Activated CD8-positive, alpha-beta T cell treated with anti-CD3 and anti-CD28 coated beads, Interleukin-2, amount 10 ng/mL, durations not matched to agents 7 days and 5 days (primary cell): ENCODE results near the gene SEMA5A. TPM values are rescaled to one million over a fixed set of nuclear protein-coding genes. Genes with fewer than 3 reads are reported as not detected.

Source experiments
- ATAC-seq: fragments of 150-1000 bp; cut with Tn5 transposase; one replicate; pipeline ENCODE4 v1.10.0; 2021; ENCODE audit warnings: moderate library complexity
- CTCF ChIA-PET: fragments of 350-600 bp; sonication (Branson Sonifier 250); formaldehyde crosslinking; loops from one replicate; lab custom pipeline; 2021; ENCODE audit warnings: antibody characterized with exemption; lab: Charles Lee
- POLR2A ChIA-PET: fragments of 350-600 bp; sonication (Branson Sonifier 250); formaldehyde crosslinking; loops from one replicate; lab custom pipeline; 2021; ENCODE audit warnings: antibody characterized with exemption; lab: Charles Lee
- DNase-seq: peaks from one replicate; pipeline ENCODE4 v3.0.0-alpha.2; 2020
- H3K27ac Mint-ChIP-seq: one replicate; pipeline ENCODE4 v1.8.0; 2021; ENCODE audit warnings: mild to moderate bottlenecking, mixed read lengths
- H3K27me3 Mint-ChIP-seq: one replicate; pipeline ENCODE4 v1.8.0; 2021; ENCODE audit warnings: low read depth, mixed read lengths
- H3K36me3 Mint-ChIP-seq: one replicate; pipeline ENCODE4 v1.8.0; 2021; ENCODE audit warnings: low read depth, mixed read lengths
- H3K4me1 Mint-ChIP-seq: one replicate; pipeline ENCODE4 v1.8.0; 2021; ENCODE audit warnings: low read depth, mixed read lengths
- H3K4me3 Mint-ChIP-seq: one replicate; pipeline ENCODE4 v1.8.0; 2021; ENCODE audit warnings: mild to moderate bottlenecking, mixed read lengths
- H3K9me3 Mint-ChIP-seq: one replicate; pipeline ENCODE4 v1.8.0; 2022; ENCODE audit warnings: mixed read lengths; ENCODE audit not compliant: insufficient read depth
- total RNA-seq, 2 experiments: library from RNA; stranded (reverse); gene quantifications; one replicate each; pipeline ENCODE4 v1.2.3, GENCODE V29; 2021

SEMA5A gene
- total RNA-seq, 2 experiments from 2014 or later: not detected

DNA sequence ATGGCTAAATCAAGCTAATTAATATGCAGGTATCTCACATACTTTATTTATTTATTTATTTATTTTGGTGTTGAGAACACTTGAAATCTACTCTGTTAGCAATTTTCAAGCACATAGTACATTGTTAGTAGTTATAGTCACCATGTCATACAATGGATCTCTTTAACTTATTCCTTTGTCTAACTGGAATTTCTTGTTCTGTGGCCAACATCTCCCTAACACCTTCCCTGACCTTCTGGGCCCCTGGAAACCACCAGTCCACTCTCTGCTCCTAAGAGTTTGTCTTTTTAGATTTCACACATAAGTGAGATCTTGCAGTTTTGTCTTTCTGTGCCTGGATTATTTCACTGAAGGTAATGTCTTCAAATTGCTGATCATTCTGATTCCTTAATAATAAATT, 229.1 kb downstream of the SEMA5A start:
- no peaks in the 10 kb centered on the region for H3K27me3 Mint-ChIP-seq
- DNase-seq (no peak), ATAC-seq (no peak)
- H3K36me3 Mint-ChIP-seq: no peaks in the 10 kb centered on the region
- no peaks in the 10 kb centered on the region for H3K9me3 Mint-ChIP-seq
- H3K4me3 Mint-ChIP-seq: no peak overlapping the region
- CTCF ChIA-PET: no interaction called here
- no peaks in the 10 kb centered on the region for H3K4me1 Mint-ChIP-seq
- H3K27ac Mint-ChIP-seq: no peak overlapping the region
- POLR2A ChIA-PET: no interaction called here

DNA sequence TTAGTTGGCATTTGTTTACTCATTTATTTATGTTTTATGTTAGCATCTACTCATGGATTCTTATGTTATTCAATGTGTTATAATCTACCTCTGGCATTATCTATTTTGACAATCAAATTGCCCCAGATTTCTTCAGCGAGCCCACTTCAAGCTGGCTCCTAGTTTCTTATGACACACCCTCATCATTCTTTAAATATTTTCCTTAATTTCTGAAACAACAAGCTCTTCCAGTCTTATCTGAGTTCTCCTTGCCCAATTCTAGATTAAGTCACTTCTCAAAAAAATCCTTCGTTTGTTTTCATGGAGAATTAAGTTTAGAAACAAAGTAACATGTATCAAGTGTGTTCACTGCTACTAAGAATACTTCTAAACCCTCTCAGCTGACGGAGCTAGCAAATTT, 229.8 kb downstream of the SEMA5A start:
- no peaks in the 10 kb centered on the region for H3K9me3 Mint-ChIP-seq
- no peak overlapping the region for H3K27ac Mint-ChIP-seq
- H3K4me3 Mint-ChIP-seq: no peak overlapping the region
- ChIA-PET CTCF (no interaction called here), POLR2A (no interaction called here)
- DNase-seq: no peak
- H3K36me3 Mint-ChIP-seq: no peaks in the 10 kb centered on the region
- ATAC-seq: no peak
- H3K27me3 Mint-ChIP-seq: no peaks in the 10 kb centered on the region
- no peaks in the 10 kb centered on the region for H3K4me1 Mint-ChIP-seq

DNA sequence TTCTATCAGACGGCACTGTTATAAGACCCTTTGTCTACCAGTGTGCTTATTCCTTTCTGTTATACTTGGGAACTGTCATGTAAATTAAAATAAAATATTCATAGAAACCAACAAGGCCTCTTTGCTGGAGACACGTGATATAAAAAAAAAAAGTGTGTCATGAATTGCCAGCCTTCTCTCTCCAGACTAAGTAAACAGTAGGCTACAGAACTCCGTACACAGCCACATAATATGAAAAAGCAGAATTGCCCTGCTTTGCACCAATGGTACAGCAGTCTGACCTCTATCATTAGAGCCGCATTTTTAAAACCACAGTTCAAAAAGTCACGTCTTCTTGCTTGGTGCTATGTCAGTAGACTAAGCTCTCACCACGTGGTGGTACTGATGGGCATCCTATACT, 231.3 kb downstream of the SEMA5A start:
- CTCF ChIA-PET: no interaction called here

DNA sequence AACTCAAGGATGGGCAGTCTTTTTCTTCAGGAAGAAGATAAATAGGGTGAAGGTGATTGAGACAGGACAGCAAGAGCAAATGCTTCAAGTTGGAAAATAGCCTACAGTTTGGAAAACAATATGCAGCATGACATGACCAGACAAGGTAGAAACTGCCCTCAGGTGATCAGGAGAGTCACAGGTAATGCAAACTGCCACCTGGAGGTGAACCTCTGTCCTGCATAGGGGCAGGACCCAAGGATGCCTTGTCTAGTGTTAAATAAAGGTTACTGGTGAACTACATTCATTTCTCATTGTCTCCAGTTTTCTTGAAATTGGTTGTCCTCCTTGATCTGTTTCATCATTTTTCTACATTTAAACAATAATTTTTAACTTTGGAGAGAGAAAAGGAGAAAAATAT, 232.1 kb downstream of the SEMA5A start:
- CTCF ChIA-PET: no interaction called here
- H3K4me3 Mint-ChIP-seq: no peak overlapping the region
- no peaks in the 10 kb centered on the region for H3K36me3 Mint-ChIP-seq
- no peaks in the 10 kb centered on the region for H3K9me3 Mint-ChIP-seq
- no peak overlapping the region for H3K27ac Mint-ChIP-seq
- ATAC-seq: no peak
- DNase-seq: no peak
- POLR2A ChIA-PET: no interaction called here
- H3K4me1 Mint-ChIP-seq: no peaks in the 10 kb centered on the region
- no peaks in the 10 kb centered on the region for H3K27me3 Mint-ChIP-seq

More for the DNA sequence above, 231.3 kb downstream of the SEMA5A start:
- DNase-seq (no peak), ATAC-seq (no peak)
- no peaks in the 10 kb centered on the region for H3K36me3 Mint-ChIP-seq
- no peaks in the 10 kb centered on the region for H3K27me3 Mint-ChIP-seq
- H3K4me3 Mint-ChIP-seq: no peak overlapping the region
- no peaks in the 10 kb centered on the region for H3K9me3 Mint-ChIP-seq
- no peaks in the 10 kb centered on the region for H3K4me1 Mint-ChIP-seq
- H3K27ac Mint-ChIP-seq: no peak overlapping the region
- POLR2A ChIA-PET: no interaction called here

DNA sequence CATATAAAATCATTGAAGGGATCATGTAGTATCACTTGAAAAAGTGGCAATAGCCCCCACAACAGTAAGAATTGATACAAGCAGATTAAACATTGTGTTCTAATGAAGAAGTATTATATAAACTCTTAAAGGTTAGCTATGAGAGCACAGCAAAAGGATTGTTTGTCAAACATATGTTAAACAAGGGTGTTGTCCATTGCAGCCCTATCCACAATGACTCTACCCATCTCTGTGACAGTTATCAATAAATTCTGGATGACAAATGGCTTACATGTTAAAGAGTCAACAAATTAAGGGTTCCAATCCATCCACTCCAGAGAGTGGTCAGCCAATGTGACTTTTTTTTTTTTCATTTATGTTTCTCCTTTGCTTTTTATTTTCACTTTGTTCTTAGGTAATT, 238.7 kb downstream of the SEMA5A start:
- H3K27me3 Mint-ChIP-seq: no peaks in the 10 kb centered on the region
- CTCF ChIA-PET: interaction anchor here (0.6 kb wide), 1 partner anchor 1561 kb away, joined by 5 read pairs; no protein-coding TSS in a partner anchor
- H3K4me1 Mint-ChIP-seq: no peaks in the 10 kb centered on the region
- no peak overlapping the region for H3K27ac Mint-ChIP-seq
- POLR2A ChIA-PET: no interaction called here
- no peaks in the 10 kb centered on the region for H3K36me3 Mint-ChIP-seq
- no peak for ATAC-seq
- DNase-seq: no peak
- H3K4me3 Mint-ChIP-seq: no peak overlapping the region
- no peaks in the 10 kb centered on the region for H3K9me3 Mint-ChIP-seq

DNA sequence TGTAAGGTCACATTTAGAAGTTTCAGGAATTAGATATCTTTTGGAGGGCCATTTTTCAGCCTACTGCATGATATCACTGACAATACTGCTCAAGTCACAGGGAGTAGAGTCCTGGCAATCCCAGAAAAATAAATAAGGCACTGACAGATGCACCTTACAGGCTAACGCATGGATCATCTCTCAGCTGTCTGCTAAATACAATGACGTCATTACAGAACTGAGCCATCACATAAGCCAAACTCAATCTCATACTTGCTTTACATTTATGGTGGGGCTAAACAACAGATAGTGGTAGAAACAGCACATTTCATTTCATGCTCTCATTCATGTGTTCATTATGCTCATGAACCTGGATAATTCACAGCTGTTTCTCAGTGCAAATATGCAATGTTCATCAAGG, 243.7 kb downstream of the SEMA5A start:
- H3K4me1 Mint-ChIP-seq: no peaks in the 10 kb centered on the region
- H3K9me3 Mint-ChIP-seq: peaks cover 4% of the 10 kb centered on the region
- DNase-seq: no peak
- no peaks in the 10 kb centered on the region for H3K27me3 Mint-ChIP-seq
- H3K36me3 Mint-ChIP-seq: no peaks in the 10 kb centered on the region
- no peak overlapping the region for H3K27ac Mint-ChIP-seq
- POLR2A ChIA-PET: no interaction called here
- no peak overlapping the region for H3K4me3 Mint-ChIP-seq
- ATAC-seq: no peak
- CTCF ChIA-PET: no interaction called here

DNA sequence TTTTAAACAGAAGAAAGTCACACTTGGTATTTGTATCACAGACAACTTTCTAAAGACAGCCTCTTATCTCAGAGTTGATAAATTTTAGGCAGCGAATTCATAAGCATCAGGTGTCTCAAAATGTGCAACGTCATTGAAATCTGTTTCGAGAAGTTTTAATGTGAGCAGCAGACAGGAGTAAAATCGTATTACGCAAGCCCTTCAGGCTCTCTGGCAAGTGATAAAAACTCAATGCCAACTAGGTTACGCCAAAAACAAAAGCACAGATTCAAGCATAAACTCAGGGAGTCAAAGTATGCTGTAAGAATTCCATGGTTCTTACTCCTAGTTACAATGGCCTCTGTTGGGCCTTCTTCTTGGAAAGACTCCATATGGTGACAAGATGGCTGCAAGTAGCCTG, 244.7 kb downstream of the SEMA5A start:
- ATAC-seq (no peak), DNase-seq (no peak)
- CTCF ChIA-PET: no interaction called here
- H3K36me3 Mint-ChIP-seq: no peaks in the 10 kb centered on the region
- H3K4me1 Mint-ChIP-seq: no peaks in the 10 kb centered on the region
- no peak overlapping the region for H3K4me3 Mint-ChIP-seq
- H3K9me3 Mint-ChIP-seq: peaks cover 4% of the 10 kb centered on the region
- POLR2A ChIA-PET: no interaction called here
- H3K27me3 Mint-ChIP-seq: no peaks in the 10 kb centered on the region
- no peak overlapping the region for H3K27ac Mint-ChIP-seq

DNA sequence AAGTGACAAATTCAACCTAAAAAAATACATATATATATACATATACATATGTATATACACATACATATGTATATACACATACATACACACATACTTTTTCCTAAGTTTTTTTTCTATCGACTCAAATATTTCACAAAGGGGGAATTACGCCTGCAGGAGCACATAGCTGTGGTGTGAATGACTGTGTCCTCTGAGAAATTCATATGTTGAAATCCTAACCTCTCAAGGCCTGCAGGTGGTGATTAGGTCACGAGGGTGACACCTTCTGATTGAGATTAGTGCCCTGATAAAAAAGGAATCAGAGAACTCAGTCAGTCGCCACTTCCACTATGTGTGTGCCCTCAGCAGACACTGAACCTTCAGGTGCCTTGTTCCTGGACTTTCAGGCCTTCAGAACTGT, 248.7 kb downstream of the SEMA5A start:
- ChIA-PET CTCF (no interaction called here), POLR2A (no interaction called here)
- DNase-seq: no peak
- ATAC-seq: no peak
- Mint-ChIP-seq H3K27me3 (no peaks in the 10 kb centered on the region), H3K27ac (no peak overlapping the region), H3K4me1 (no peaks in the 10 kb centered on the region), H3K36me3 (no peaks in the 10 kb centered on the region), H3K9me3 (peaks cover 4% of the 10 kb centered on the region), H3K4me3 (no peak overlapping the region)

DNA sequence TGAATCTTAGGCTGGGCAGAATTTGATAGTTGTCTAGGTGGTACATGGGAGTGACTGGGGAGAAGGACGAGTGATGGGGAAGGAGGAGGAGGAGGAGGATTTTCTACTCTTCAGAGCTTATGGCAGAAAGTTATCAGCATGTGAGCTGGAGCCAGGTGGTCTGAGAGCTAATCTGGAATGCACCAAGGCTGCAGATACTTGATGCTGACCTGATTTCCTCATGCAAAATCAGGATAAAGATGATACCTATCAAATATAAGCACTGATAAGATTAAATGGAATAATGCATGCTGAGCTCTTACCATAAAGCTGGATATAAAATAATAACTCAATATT, 250.4 kb downstream of the SEMA5A start:
- no peak for DNase-seq
- Mint-ChIP-seq H3K36me3 (no peaks in the 10 kb centered on the region), H3K4me1 (no peaks in the 10 kb centered on the region), H3K27ac (no peak overlapping the region), H3K27me3 (no peaks in the 10 kb centered on the region), H3K4me3 (no peak overlapping the region), H3K9me3 (peaks cover under 1% of the 10 kb centered on the region)
- ATAC-seq: no peak
- ChIA-PET POLR2A (no interaction called here), CTCF (no interaction called here)

DNA sequence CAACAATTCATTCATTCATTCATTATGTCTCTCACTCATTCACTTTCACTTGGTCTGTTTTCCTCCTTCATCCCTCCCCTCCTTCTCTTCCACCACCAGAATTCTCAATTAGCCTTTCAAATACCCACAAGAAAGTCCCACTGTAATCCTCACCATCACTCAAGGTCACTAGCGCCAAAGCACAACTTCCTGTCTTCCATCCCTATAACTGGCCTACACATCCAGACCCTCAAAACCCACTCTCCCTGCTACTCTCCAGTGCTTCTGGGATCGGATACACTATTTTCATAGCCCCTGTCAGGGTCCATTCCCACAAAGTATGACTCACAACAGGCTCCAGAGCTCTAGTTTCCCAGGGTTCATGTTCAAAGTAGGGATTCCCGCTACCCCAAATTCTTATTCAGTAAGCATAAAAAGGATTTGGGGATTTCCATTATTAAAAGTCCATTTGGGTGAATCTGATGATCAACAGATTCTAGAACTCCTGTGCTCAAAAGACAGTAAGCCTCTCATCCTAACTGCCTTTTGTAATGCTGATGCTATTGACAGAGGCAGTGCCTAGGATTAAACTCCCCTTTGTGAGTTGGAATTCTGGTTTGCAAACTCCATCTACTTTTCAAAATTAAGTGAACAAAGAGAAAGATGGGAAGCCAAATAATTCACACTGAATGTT, 250.9 kb downstream of the SEMA5A start:
- Mint-ChIP-seq H3K9me3 (no peaks in the 10 kb centered on the region), H3K4me1 (no peaks in the 10 kb centered on the region), H3K4me3 (no peak overlapping the region), H3K27ac (no peak overlapping the region), H3K36me3 (no peaks in the 10 kb centered on the region), H3K27me3 (no peaks in the 10 kb centered on the region)
- DNase-seq (no peak), ATAC-seq (no peak)
- ChIA-PET POLR2A (no interaction called here), CTCF (no interaction called here)

DNA sequence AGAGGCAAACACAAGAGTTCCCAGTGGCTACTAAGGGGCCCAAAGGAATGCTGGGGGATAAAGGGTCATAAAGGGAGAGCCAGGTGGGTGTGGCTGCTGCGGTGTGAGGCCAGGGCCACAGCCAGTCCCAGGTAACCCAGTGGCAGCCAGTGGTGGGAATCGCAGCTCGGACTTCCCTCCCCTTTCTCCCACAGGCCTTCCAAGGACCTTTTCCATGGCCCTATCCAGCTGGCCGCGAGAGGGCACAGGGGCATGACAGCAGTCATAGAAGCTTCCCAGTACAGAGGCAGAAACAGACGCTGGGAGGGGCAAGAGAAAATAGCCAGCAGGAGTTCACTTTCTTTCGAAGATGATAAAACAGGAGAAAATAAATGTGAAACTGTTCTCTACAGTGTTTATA, 257.6 kb downstream of the SEMA5A start:
- ATAC-seq: no peak
- ChIA-PET POLR2A (no interaction called here), CTCF (no interaction called here)
- Mint-ChIP-seq H3K4me1 (no peaks in the 10 kb centered on the region), H3K27me3 (no peaks in the 10 kb centered on the region), H3K27ac (no peak overlapping the region), H3K9me3 (no peaks in the 10 kb centered on the region), H3K36me3 (no peaks in the 10 kb centered on the region), H3K4me3 (no peak overlapping the region)
- no peak for DNase-seq

DNA sequence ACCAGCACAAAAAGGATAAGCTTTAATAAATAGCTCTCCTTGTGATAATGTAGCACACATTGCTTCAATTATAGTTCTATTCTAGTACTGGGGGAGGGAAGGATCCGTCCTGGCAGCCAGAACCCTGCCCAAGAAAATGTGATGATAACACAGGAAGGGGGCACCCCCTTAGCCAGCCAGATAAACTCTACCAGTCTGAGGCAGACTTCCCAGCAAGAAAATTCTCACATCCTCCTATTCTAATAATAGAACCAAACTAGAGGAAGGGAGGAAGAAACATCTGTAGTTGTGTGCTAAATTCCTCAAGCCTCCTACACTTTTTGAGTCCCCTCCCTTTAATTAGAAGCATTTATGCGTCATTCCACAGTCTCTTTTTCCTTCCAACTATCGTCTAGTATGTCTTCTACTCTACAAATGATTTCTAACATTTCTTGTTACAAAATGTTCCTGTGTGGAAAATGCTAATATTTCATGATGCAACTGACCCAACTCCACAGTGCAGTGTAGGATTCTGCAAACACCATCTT, 261.0 kb downstream of the SEMA5A start:
- ChIA-PET CTCF (no interaction called here), POLR2A (no interaction called here)
- no peak overlapping the region for H3K27ac Mint-ChIP-seq
- H3K4me1 Mint-ChIP-seq: no peaks in the 10 kb centered on the region
- H3K36me3 Mint-ChIP-seq: no peaks in the 10 kb centered on the region
- no peaks in the 10 kb centered on the region for H3K9me3 Mint-ChIP-seq
- no peaks in the 10 kb centered on the region for H3K27me3 Mint-ChIP-seq
- no peak overlapping the region for H3K4me3 Mint-ChIP-seq
- DNase-seq: no peak
- ATAC-seq: no peak

DNA sequence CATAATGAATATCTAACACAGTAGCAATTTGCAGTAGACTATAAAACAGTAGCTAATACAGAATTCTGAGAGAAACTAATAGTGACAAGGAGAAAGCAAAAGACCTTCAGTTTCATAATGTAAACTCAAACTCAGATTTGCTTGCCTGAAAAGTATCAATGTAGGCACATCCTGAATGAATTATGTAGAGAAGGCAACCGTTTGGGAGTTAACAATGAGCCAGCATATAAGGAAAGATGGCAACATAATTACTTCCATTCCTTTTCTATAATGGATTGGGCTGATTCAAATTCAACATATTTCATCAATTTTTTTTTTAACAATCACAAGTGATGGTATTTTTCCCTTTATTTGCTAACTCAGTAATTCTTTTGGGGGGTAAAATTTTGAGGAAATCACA, 261.6 kb downstream of the SEMA5A start:
- H3K4me3 Mint-ChIP-seq: no peak overlapping the region
- no peaks in the 10 kb centered on the region for H3K27me3 Mint-ChIP-seq
- H3K4me1 Mint-ChIP-seq: no peaks in the 10 kb centered on the region
- ATAC-seq: no peak
- H3K9me3 Mint-ChIP-seq: no peaks in the 10 kb centered on the region
- H3K36me3 Mint-ChIP-seq: no peaks in the 10 kb centered on the region
- no peak overlapping the region for H3K27ac Mint-ChIP-seq
- no peak for DNase-seq
- ChIA-PET POLR2A (no interaction called here), CTCF (no interaction called here)
